Osteoblast (primary cell): ENCODE results near the gene ATF7IP. TPM values are rescaled to one million over a fixed set of nuclear protein-coding genes. Genes with fewer than 3 reads are reported as not detected.

Experiments
- DNase-seq: peaks from one replicate; pipeline ENCODE4 v3.0.0; 2011; ENCODE audit warnings: low spot score, mixed read lengths; ENCODE audit not compliant: insufficient read length; ENCODE audit errors: missing footprints
- H2AFZ ChIP-seq: 2 replicates; pipeline ENCODE4 v1.6.0; 2011; ENCODE audit warnings: mild to moderate bottlenecking, low read length
- H3K27ac ChIP-seq: 2 replicates; pipeline ENCODE4 v1.5.1; 2011; ENCODE audit warnings: mild to moderate bottlenecking, low read depth, low read length, moderate library complexity
- H3K27me3 ChIP-seq: 2 replicates; pipeline ENCODE4 v1.6.0; 2012; ENCODE audit warnings: mild to moderate bottlenecking, control low read depth, inconsistent platforms, low read length, moderate library complexity; ENCODE audit not compliant: insufficient read depth
- H3K36me3 ChIP-seq: 2 replicates; pipeline ENCODE4 v1.5.1; 2011; ENCODE audit warnings: mild to moderate bottlenecking, low read length, control low read depth, moderate library complexity; ENCODE audit not compliant: insufficient read depth
- H3K4me1 ChIP-seq: 2 replicates; pipeline ENCODE4 v1.5.1; 2011; ENCODE audit warnings: mild to moderate bottlenecking, low read length, control low read depth, moderate library complexity; ENCODE audit not compliant: insufficient read depth
- H3K4me2 ChIP-seq: 2 replicates; pipeline ENCODE4 v1.6.0; 2011; ENCODE audit warnings: mild to moderate bottlenecking, low read length; ENCODE audit not compliant: insufficient read depth
- H3K4me3 ChIP-seq: fragments of 200-600 bp; sonication (generic); 3 replicates; pipeline ENCODE4 v1.5.1; 2012; ENCODE audit warnings: mild to moderate bottlenecking, low read length, inconsistent platforms; ENCODE audit not compliant: insufficient read depth
- H3K79me2 ChIP-seq: 2 replicates; pipeline ENCODE4 v1.6.0; 2012; ENCODE audit warnings: mild to moderate bottlenecking, low read length, control low read depth, inconsistent platforms; ENCODE audit not compliant: insufficient read depth
- H3K9me3 ChIP-seq: 2 replicates; pipeline ENCODE4 v1.5.1; 2011; ENCODE audit warnings: low read depth, low read length, control low read depth
- H4K20me1 ChIP-seq: 2 replicates; pipeline ENCODE4 v1.6.0; 2012; ENCODE audit warnings: mild to moderate bottlenecking, low read length, control low read depth; ENCODE audit not compliant: insufficient read depth
- total RNA-seq: library from RNA; depleted of rRNA; stranded (reverse); fragments of >200 nt; gene quantifications from 2 replicates; pipeline ENCODE4 v1.2.3, GENCODE V29; 2012
- TF ChIP-seq, protein P1 (sequence below): IDR thresholded peaks from 2 replicates; pipeline ENCODE4 v1.5.1; 2011; ENCODE audit warnings: mild to moderate bottlenecking, low read depth, low read length, moderate library complexity; ENCODE audit errors: extremely low read depth

Gene ATF7IP
- total RNA-seq, 1 donor, result 29.3 TPM

DNA sequence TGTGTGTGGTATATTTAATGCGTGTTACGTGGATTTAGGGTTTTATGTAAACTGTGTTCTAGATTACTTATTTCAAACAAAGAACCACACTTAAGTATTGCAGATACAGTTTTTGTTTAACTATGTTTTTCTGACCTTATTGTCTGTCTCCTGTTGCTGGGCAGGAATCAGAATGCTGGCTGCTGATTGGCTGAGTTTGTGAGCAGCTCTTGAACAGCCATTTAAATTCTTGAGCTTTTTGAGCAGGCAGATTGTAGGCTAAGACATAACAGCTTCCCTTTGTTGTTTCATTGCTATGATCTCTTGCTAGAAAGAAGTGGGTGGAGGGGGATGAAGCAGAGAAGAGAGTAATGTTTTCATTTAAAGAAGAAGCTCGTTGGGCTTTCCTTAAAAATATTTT is 52.2 kb downstream of the ATF7IP start:
- H3K27ac ChIP-seq, result peak overlapping the region; percentile 46

DNA sequence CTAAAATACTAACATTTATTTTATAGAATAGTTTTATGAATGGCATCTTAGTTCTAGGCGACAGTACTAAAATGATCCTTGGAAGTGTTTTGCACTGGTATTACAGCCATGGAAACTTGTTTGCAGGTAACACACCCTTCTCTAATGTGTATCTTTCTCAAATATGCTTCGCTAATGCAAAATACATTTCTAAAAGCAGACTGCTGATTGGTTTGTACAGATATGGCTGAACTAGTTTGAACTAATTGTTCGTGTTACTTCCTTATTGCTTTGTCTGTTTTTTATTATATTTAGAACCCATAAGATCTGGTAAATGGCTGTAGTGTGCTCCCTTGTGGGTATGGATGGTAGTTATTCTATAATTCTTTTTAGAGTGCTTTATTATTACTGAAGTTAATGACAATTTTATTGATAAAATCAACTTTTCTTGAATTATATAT is 53.0 kb downstream of the ATF7IP start:
- Histone ChIP-seq H3K27me3 (no peaks in the 10 kb centered on the region), H3K4me1 (peaks cover 29% of the 10 kb centered on the region), H3K9me3 (peaks cover 2% of the 10 kb centered on the region), H3K36me3 (peaks cover 10% of the 10 kb centered on the region), H3K79me2 (peaks cover 82% of the 10 kb centered on the region), H3K4me3 (peak overlapping the region; percentile 43), H3K4me2 (peak overlapping the region; percentile 75), H3K27ac (peak overlapping the region; percentile 46), H4K20me1 (no peaks in the 10 kb centered on the region), H2AFZ (no peak overlapping the region)
- peak; percentile 11 for DNase-seq
- TF ChIP-seq, protein P1, sequence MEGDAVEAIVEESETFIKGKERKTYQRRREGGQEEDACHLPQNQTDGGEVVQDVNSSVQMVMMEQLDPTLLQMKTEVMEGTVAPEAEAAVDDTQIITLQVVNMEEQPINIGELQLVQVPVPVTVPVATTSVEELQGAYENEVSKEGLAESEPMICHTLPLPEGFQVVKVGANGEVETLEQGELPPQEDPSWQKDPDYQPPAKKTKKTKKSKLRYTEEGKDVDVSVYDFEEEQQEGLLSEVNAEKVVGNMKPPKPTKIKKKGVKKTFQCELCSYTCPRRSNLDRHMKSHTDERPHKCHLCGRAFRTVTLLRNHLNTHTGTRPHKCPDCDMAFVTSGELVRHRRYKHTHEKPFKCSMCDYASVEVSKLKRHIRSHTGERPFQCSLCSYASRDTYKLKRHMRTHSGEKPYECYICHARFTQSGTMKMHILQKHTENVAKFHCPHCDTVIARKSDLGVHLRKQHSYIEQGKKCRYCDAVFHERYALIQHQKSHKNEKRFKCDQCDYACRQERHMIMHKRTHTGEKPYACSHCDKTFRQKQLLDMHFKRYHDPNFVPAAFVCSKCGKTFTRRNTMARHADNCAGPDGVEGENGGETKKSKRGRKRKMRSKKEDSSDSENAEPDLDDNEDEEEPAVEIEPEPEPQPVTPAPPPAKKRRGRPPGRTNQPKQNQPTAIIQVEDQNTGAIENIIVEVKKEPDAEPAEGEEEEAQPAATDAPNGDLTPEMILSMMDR, result peak; percentile 49

More for the DNA sequence above, 52.2 kb downstream of the ATF7IP start:
- H4K20me1 ChIP-seq, result no peaks in the 10 kb centered on the region
- no peak overlapping the region for H2AFZ ChIP-seq
- peaks cover 10% of the 10 kb centered on the region for H3K36me3 ChIP-seq
- H3K4me1 ChIP-seq, result peaks cover 29% of the 10 kb centered on the region
- peak overlapping the region; percentile 75 for H3K4me2 ChIP-seq
- DNase-seq, result peak; percentile 32
- peaks cover 2% of the 10 kb centered on the region for H3K9me3 ChIP-seq
- TF ChIP-seq, protein P1, result no peak
- H3K79me2 ChIP-seq, result peaks cover 83% of the 10 kb centered on the region
- H3K27me3 ChIP-seq, result no peaks in the 10 kb centered on the region
- no peak overlapping the region for H3K4me3 ChIP-seq

DNA sequence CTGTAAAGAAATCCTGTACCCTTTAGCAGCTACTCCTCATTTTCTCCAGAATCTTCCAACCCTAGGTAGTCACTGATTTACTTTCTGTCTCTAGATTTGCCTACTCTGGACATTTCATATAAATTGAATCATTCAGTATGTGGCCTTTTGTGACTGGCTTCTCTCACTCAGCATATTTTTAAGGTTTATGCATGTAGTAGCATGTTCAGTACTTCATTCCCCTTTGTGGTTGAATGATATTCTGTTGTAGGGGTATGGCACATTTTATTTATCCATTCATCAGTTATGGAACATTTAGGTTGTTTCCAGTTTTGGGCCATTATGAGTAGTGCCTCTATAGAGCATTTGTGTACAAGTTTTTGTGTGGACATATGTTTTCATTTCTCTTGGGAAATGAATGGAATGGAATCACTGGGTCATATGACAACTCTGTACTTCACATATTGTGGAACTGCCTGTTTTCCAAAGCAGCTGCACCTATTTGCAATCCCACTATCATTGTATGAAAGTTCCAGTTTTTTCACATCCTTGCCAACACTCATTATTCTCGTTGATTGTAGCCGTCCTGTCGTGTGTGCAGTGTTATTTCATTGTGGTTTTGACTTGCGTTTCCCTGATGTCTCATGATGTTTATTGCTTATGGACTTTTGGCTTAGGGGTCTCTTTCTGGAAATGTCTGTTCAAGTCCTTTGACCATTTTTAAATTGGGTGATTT is 57.2 kb downstream of the ATF7IP start:
- Histone ChIP-seq H3K4me1 (peaks cover 9% of the 10 kb centered on the region), H4K20me1 (no peaks in the 10 kb centered on the region), H2AFZ (no peak overlapping the region), H3K79me2 (peaks cover 86% of the 10 kb centered on the region), H3K4me3 (no peak overlapping the region), H3K27me3 (no peaks in the 10 kb centered on the region), H3K9me3 (peaks cover 2% of the 10 kb centered on the region), H3K4me2 (no peak overlapping the region), H3K27ac (no peak overlapping the region), H3K36me3 (peaks cover 21% of the 10 kb centered on the region)
- TF ChIP-seq, protein P1, result no peak
- DNase-seq, result no peak

DNA sequence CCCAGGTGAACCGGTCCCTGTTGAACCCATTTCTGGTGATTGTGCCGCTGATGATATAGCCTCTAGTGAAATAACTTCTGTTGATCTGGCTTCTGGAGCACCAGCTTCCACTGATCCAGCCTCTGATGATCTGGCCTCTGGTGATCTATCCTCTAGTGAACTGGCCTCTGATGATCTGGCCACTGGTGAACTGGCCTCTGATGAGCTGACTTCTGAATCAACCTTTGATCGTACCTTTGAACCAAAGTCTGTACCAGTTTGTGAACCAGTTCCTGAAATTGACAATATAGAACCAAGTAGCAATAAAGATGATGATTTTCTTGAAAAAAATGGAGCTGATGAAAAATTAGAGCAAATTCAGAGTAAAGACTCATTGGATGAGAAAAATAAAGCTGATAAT is 59.1 kb downstream of the ATF7IP start:
- H3K27me3 ChIP-seq, result no peaks in the 10 kb centered on the region
- H4K20me1 ChIP-seq, result no peaks in the 10 kb centered on the region
- H3K27ac ChIP-seq, result no peak overlapping the region
- TF ChIP-seq, protein P1, result no peak
- peaks cover 26% of the 10 kb centered on the region for H3K36me3 ChIP-seq
- no peak overlapping the region for H2AFZ ChIP-seq
- no peak overlapping the region for H3K4me3 ChIP-seq
- H3K4me1 ChIP-seq, result no peaks in the 10 kb centered on the region
- H3K9me3 ChIP-seq, result peaks cover 2% of the 10 kb centered on the region
- H3K79me2 ChIP-seq, result peaks cover 93% of the 10 kb centered on the region
- peak; percentile 18 for DNase-seq
- H3K4me2 ChIP-seq, result no peak overlapping the region
